GM12878 (cell line): ENCODE results near the gene SPINK4. TPM values are rescaled to one million over a fixed set of nuclear protein-coding genes. Genes with fewer than 3 reads are reported as not detected.
A peak's percentile ranks its signal among the peaks of the same experiment; 100 is the strongest.

Experiments
- ASH2L ChIP-seq: fragments of 300-600, 200-600 bp; sonication (generic); IDR thresholded peaks from 2 replicates; pipeline ENCODE4 v1.6.1; 2017; ENCODE audit warnings: low read depth, mild to moderate bottlenecking, borderline replicate concordance
- ATF7 ChIP-seq: fragments of 450-650 bp; IDR thresholded peaks from 2 replicates; pipeline ENCODE4 v1.6.1; 2016; ENCODE audit warnings: low read depth, mild to moderate bottlenecking
- BACH1 ChIP-seq: fragments of 450-650 bp; IDR thresholded peaks from 2 replicates; pipeline ENCODE4 v1.6.1; 2017; ENCODE audit warnings: mild to moderate bottlenecking, borderline replicate concordance
- BRCA1 ChIP-seq: IDR thresholded peaks from 2 replicates; pipeline ENCODE4 v1.6.1; 2011; ENCODE audit warnings: low read depth, low read length, improper control_type of control experiment
- CBX5 ChIP-seq: sonication (generic); IDR thresholded peaks from 2 replicates; pipeline ENCODE4 v1.6.1; 2016; ENCODE audit warnings: low read depth, moderate library complexity, mild to moderate bottlenecking, inconsistent platforms
- ETV6 ChIP-seq, 2 experiments: fragments of 450-650 bp in 1 of 2; IDR thresholded peaks in 1 of 2; conservative IDR thresholded peaks in 1 of 2; 2 replicates each; pipeline ENCODE4 v1.6.1; 2014; ENCODE audit warnings: antibody characterized with exemption in 1 of 2, borderline replicate concordance in 1 of 2, low read depth in 1 of 2, mild to moderate bottlenecking in 1 of 2, moderate library complexity in 1 of 2
- FOXK2 ChIP-seq: fragments of 450-650 bp; IDR thresholded peaks from 2 replicates; pipeline ENCODE4 v1.6.1; 2017; ENCODE audit warnings: mild to moderate bottlenecking, moderate library complexity
- HDAC6 ChIP-seq: fragments of 200-600 bp; sonication (generic); IDR thresholded peaks from one replicate; pipeline ENCODE4 v1.8.0; 2017; ENCODE audit warnings: antibody characterized with exemption; ENCODE audit not compliant: unreplicated experiment
- IKZF2 ChIP-seq, 2 experiments: fragments of 450-650 bp; IDR thresholded peaks; 2 replicates each; pipeline ENCODE4 v1.6.1; 2017; ENCODE audit warnings: mild to moderate bottlenecking in 2 of 2, moderate library complexity in 2 of 2
- MXI1 ChIP-seq: fragments of 150-350 bp; IDR thresholded peaks from 2 replicates; pipeline ENCODE4 v1.6.1; 2011; ENCODE audit warnings: low read depth, mild to moderate bottlenecking, inconsistent platforms, low read length, improper control_type of control experiment
- MYC ChIP-seq: IDR thresholded peaks from 2 replicates; pipeline ENCODE4 v1.6.1; 2011; ENCODE audit warnings: mild to moderate bottlenecking, low read length, moderate library complexity, inconsistent platforms; ENCODE audit not compliant: insufficient read depth, insufficient replicate concordance, insufficient read length, severe bottlenecking
- NRF1 ChIP-seq: conservative IDR thresholded peaks from 2 replicates; pipeline ENCODE4 v1.6.1; 2011; ENCODE audit warnings: mild to moderate bottlenecking, low read depth, low read length, improper control_type of control experiment
- PAX5 ChIP-seq: IDR thresholded peaks from 2 replicates; pipeline ENCODE4 v1.6.1; 2011; ENCODE audit warnings: low read depth, low read length, borderline replicate concordance
- PML ChIP-seq: IDR thresholded peaks from 2 replicates; pipeline ENCODE4 v1.6.1; 2012; ENCODE audit warnings: low read length, inconsistent platforms
- RELA ChIP-seq: fragments of 450-650 bp; IDR thresholded peaks from 2 replicates; pipeline ENCODE4 v1.8.0; 2014; ENCODE audit warnings: borderline replicate concordance; ENCODE audit not compliant: partially characterized antibody
- RUNX3 ChIP-seq: IDR thresholded peaks from 2 replicates; pipeline ENCODE4 v1.6.1; 2012; ENCODE audit warnings: low read length, inconsistent platforms
- SREBF1 ChIP-seq: IDR thresholded peaks from 2 replicates; pipeline ENCODE4 v1.6.1; 2012; ENCODE audit warnings: mild to moderate bottlenecking, low read length
- SREBF2 ChIP-seq: IDR thresholded peaks from 2 replicates; pipeline ENCODE4 v1.6.1; 2012; ENCODE audit warnings: mild to moderate bottlenecking, low read length
- YBX1 ChIP-seq: fragments of 450-650 bp; IDR thresholded peaks from 2 replicates; pipeline ENCODE4 v1.6.1; 2016; ENCODE audit warnings: antibody characterized with exemption
- YY1 ChIP-seq: IDR thresholded peaks from 2 replicates; pipeline ENCODE4 v1.6.1; 2011; ENCODE audit warnings: low read depth, mild to moderate bottlenecking, low read length
- polyA plus RNA-seq, 11 experiments: library from polyadenylated mRNA; depleted of rRNA in 4 of 11; unstranded in 6 of 11; stranded (reverse) in 5 of 11; fragments of >200 nt; fragmentation: Nextera tagmentation in 4 of 11; fragmentation: Illumina TruSeq in 1 of 11; extraction: Ambion mirVana in 4 of 11; extraction: Trizol in 1 of 11; gene quantifications; 1 replicate in 1 of 11; 2 replicates in 10 of 11; pipeline versions ENCODE4 v1.2.1 to v1.2.3, GENCODE V29; 2011 to 2016; ENCODE audit warnings: inconsistent platforms in 2 of 11, missing spikeins in 2 of 11, low read depth in 1 of 11
- total RNA-seq, 4 experiments: library from RNA; depleted of rRNA in 3 of 4; stranded (reverse); fragments of >200 nt in 3 of 4; fragmentation: Illumina TruSeq in 1 of 4; extraction: Trizol in 1 of 4; gene quantifications; 2 replicates each; pipeline versions ENCODE4 v1.2.1 to v1.2.3, GENCODE V29; 2013 to 2021
- TF ChIP-seq, protein P1 (sequence below): fragments of 450-650 bp; IDR thresholded peaks from 2 replicates; pipeline ENCODE4 v1.6.1; 2017; ENCODE audit warnings: antibody characterized with exemption, mild to moderate bottlenecking, moderate library complexity
- TF ChIP-seq, protein P2 (sequence below): fragments of 450-650 bp; formaldehyde crosslinking; IDR thresholded peaks from 2 replicates; pipeline ENCODE4 v1.4.0; 2022; ENCODE audit warnings: mild to moderate bottlenecking, moderate library complexity
- TF ChIP-seq, protein P3 (sequence below): fragments of 450-650 bp; IDR thresholded peaks from 2 replicates; pipeline ENCODE4 v1.6.1; 2016; ENCODE audit warnings: mild to moderate bottlenecking
- TF ChIP-seq, protein P4 (sequence below): IDR thresholded peaks from 2 replicates; pipeline ENCODE4 v1.6.1; 2012; ENCODE audit warnings: low read length, inconsistent platforms

The SPINK4 gene
- total and polyA plus RNA-seq, 10 of the 15 experiments (the other 5 are each of a cell fraction or from before 2014, with no cell fraction given): not detected

DNA sequence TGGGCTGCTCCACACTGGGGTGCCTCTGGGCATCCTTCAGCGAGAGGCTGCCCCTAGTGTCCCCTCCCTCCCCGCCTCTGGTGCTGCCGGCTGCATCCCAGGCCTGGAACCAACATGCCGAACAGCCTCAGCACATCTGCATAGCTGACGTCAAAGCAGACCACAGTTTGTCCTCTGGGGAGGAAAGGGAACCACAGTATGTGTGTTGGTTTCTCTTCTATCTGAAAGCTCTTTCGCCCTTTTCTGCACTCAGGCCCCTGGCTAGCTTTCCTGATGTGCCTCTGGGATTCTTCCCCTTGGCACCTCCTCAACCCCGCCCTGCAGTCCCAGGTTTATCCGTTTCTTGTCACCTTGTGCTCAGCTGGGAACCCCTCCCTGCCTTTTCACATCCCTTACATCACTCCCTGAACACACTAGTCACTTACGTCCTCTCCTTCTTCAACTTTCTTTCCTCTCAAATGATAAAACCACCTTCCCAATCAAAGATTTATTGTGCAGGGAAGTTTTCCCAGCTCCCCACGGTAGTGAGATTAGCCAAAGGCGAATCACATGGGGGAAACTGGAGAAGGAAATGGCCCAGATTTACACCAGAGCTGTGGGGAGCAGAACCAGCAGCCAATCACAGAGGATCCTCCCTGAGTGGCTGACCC is 37.3 kb upstream of the SPINK4 start (continued):
- TF ChIP-seq, protein P1, sequence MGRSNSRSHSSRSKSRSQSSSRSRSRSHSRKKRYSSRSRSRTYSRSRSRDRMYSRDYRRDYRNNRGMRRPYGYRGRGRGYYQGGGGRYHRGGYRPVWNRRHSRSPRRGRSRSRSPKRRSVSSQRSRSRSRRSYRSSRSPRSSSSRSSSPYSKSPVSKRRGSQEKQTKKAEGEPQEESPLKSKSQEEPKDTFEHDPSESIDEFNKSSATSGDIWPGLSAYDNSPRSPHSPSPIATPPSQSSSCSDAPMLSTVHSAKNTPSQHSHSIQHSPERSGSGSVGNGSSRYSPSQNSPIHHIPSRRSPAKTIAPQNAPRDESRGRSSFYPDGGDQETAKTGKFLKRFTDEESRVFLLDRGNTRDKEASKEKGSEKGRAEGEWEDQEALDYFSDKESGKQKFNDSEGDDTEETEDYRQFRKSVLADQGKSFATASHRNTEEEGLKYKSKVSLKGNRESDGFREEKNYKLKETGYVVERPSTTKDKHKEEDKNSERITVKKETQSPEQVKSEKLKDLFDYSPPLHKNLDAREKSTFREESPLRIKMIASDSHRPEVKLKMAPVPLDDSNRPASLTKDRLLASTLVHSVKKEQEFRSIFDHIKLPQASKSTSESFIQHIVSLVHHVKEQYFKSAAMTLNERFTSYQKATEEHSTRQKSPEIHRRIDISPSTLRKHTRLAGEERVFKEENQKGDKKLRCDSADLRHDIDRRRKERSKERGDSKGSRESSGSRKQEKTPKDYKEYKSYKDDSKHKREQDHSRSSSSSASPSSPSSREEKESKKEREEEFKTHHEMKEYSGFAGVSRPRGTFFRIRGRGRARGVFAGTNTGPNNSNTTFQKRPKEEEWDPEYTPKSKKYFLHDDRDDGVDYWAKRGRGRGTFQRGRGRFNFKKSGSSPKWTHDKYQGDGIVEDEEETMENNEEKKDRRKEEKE: no peak
- TF ChIP-seq IKZF2 (IDR thresholded peaks at IDR 0.05): peak; percentile 90 to 93
- TF ChIP-seq, protein P2, sequence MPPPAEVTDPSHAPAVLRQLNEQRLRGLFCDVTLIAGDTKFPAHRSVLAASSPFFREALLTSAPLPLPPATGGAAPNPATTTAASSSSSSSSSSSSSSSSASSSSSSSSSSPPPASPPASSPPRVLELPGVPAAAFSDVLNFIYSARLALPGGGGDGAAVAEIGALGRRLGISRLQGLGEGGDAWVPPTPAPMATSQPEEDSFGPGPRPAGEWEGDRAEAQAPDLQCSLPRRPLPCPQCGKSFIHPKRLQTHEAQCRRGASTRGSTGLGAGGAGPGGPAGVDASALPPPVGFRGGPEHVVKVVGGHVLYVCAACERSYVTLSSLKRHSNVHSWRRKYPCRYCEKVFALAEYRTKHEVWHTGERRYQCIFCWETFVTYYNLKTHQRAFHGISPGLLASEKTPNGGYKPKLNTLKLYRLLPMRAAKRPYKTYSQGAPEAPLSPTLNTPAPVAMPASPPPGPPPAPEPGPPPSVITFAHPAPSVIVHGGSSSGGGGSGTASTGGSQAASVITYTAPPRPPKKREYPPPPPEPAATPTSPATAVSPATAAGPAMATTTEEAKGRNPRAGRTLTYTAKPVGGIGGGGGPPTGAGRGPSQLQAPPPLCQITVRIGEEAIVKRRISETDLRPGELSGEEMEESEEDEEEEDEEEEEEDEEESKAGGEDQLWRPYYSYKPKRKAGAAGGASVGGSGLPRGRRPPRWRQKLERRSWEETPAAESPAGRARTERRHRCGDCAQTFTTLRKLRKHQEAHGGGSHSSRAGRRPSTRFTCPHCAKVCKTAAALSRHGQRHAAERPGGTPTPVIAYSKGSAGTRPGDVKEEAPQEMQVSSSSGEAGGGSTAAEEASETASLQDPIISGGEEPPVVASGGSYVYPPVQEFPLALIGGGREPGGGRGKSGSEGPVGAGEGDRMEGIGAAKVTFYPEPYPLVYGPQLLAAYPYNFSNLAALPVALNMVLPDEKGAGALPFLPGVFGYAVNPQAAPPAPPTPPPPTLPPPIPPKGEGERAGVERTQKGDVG (CRISPR knock-in tag): no peak
- TF ChIP-seq MYC: no peak
- TF ChIP-seq HDAC6: no peak
- TF ChIP-seq BRCA1: no peak
- no peak for TF ChIP-seq PML
- no peak for TF ChIP-seq BACH1
- no peak for TF ChIP-seq ASH2L
- TF ChIP-seq NRF1: no peak
- TF ChIP-seq YBX1: no peak
- peak; percentile 95 for TF ChIP-seq RUNX3
- TF ChIP-seq YY1: no peak
- TF ChIP-seq SREBF2: no peak
- no peak for TF ChIP-seq RELA
- no peak; the same call in 1 of the 2 replicates for TF ChIP-seq CBX5
- TF ChIP-seq, protein P3, sequence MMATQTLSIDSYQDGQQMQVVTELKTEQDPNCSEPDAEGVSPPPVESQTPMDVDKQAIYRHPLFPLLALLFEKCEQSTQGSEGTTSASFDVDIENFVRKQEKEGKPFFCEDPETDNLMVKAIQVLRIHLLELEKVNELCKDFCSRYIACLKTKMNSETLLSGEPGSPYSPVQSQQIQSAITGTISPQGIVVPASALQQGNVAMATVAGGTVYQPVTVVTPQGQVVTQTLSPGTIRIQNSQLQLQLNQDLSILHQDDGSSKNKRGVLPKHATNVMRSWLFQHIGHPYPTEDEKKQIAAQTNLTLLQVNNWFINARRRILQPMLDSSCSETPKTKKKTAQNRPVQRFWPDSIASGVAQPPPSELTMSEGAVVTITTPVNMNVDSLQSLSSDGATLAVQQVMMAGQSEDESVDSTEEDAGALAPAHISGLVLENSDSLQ: no peak
- TF ChIP-seq SREBF1: no peak
- no peak; a peak in 1 of 4 replicates for TF ChIP-seq ETV6 (conservative IDR thresholded peaks at IDR 0.05 in 1 of 2, IDR thresholded peaks at IDR 0.05 in 1 of 2; ENCODE audit: borderline replicate concordance in 1 of 2, low read depth in 1 of 2)
- peak; percentile 70 for TF ChIP-seq ATF7
- no peak for TF ChIP-seq MXI1
- TF ChIP-seq PAX5: peak; percentile 92
- TF ChIP-seq, protein P4, sequence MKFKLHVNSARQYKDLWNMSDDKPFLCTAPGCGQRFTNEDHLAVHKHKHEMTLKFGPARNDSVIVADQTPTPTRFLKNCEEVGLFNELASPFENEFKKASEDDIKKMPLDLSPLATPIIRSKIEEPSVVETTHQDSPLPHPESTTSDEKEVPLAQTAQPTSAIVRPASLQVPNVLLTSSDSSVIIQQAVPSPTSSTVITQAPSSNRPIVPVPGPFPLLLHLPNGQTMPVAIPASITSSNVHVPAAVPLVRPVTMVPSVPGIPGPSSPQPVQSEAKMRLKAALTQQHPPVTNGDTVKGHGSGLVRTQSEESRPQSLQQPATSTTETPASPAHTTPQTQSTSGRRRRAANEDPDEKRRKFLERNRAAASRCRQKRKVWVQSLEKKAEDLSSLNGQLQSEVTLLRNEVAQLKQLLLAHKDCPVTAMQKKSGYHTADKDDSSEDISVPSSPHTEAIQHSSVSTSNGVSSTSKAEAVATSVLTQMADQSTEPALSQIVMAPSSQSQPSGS: 0 out of 2 replicates have a peak, but pooled peaks have one; percentile 44
- TF ChIP-seq FOXK2: no peak
